ENCODE measurements around the gene NACA2.
"Not testable (repeated sequence)": the region's sequence is repeated elsewhere in the genome, so short reads cannot be mapped to it uniquely, and the experiment has no call there.

The NACA2 gene

DNA sequence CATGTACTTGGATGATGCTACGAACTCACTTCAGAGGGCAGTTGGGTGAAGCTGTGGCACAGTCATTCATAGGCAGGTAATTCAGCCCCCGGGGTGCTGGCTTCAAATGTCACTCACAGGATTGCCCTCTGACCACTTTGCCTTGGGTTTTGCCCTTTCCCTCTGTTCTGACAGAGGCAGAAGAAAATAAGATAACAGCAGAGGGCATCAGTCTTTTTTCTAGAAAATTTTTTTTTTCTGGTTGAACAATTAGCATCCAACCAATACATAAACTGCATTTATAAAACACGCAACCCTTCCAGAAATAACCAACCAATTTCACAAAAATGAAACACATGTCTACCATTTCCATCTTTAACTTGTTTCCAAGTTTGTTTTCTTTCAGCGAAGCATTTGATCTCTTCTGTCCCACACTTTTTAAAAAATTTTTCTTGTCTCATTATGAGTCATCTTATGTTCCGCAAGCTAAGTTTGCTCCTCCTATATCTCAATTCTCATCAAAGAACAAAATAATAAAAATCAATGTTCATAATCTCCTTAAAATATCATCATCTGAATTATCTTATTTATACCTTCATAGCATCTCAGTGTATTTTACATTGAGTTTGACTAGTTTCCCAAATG, 15.6 kb downstream of the NACA2 start:
- peak in 1 of 3 experiments; percentile 51 for DNase-seq

DNA sequence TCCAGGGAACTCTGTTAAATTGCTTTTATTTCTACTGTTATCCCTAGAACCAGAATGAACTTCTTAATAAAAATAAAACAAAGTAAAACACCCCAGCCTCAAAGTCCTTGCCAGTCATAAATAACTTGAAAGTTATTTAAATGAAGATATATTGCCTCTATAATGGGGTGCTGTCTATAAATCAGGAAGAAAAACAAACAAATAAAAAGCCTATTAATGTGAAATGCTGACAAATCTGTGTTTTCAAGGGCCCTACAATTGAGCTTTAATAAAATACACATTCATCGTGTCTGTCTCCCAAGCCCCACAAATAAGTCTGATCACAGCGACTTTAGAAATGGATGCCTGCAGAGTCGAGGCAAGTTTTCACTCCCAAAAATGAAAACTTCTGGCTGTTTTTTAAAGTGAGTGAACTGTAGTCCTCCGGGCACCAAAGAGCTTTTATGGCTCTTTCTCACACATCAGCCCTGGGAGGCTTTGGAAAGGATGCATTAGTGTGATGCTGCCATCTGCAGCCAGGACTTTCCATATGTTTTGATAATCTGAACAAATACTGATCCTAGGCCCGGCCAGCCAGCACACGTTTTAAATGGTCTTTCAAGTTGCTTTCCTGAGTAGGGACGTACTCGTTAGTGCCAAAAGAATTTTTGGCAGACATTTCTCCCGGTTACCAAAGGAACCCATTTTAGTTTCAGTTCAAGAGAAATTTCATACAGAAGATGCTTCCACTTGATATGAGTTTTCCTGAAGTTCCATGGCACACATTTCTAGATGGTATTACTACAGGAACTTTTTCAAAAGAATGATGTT, 16.3 kb downstream of the NACA2 start:
- DNase-seq = peak; percentile 3 to 72 (median 41)

DNA sequence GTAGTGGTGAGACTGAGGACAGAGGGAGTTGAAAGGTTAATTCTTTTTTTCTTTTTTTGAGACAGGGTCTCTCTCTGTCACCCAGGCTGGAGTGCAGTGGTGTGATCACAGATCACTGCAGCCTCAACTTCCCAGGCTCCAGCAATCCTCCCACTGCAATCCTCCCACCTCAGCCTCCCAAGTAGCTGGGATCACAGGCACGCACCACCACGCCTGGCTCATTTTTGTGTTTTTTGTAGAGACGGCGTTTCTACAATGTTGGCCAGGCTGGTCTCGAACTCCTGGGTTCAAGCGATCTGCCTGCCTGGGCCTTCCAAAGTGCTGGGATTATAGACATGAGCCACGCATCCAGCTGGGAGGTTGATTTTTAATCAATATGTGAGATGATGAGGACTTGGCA, 18.5 kb downstream of the NACA2 start:
- DNase-seq = not testable (repeated sequence)

DNA sequence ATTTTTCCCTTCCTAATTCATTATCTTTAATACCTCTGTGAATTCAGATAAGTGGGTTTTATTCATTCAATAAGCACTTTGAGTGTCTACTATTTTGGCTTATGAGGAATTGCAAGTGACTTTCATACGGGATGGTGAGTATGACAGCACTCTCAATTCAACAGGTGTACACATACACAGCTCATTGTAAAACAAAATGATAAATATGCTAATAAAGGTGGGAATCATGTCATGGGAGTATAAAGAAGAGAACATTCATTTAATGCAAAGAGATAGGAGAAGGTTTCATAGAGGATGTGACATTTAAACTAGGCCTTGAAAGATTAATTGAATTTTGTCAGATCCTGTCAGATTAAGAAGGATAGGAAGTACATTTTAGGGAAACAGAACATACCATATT, 19.4 kb downstream of the NACA2 start:
- DNase-seq = no peak

DNA sequence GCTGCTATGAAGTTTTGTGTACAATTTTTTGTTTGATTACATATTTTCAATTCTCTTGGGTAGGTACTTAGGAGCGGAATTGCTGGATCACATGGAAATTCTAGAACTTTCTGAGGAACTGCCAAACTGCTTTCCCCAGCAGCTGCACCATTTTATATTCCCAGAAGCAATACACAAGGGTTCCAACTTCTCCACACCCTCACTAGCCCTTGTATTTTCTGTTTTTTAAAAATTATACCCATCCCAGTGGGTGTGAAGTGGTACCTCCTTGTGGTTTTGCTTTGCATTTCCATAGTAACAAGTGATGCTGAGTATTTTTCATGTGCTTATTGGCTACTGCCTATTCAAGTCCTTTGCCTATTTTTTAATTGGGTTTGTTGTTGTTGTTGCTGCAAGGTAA, 20.9 kb downstream of the NACA2 start:
- DNase-seq = no peak

DNA sequence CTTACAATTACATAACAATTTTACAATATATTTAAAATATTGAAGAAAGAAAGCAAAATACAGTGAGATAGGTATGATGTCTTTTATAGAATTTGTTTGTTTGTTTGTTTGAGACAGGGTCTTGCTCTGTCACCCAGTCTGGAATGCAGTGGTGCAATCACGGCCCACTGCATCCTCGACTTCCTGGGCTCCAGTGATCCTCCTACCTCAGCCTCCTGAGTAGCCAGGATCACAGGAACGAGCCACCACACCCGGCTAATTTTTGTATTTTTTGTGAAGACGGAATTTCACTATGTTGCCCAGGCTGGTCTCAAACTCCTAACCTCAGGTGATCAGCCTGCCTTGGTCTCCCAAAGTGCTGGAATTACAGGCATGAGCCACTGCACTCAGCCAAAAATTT, 21.5 kb downstream of the NACA2 start:
- not testable (repeated sequence) for DNase-seq

DNA sequence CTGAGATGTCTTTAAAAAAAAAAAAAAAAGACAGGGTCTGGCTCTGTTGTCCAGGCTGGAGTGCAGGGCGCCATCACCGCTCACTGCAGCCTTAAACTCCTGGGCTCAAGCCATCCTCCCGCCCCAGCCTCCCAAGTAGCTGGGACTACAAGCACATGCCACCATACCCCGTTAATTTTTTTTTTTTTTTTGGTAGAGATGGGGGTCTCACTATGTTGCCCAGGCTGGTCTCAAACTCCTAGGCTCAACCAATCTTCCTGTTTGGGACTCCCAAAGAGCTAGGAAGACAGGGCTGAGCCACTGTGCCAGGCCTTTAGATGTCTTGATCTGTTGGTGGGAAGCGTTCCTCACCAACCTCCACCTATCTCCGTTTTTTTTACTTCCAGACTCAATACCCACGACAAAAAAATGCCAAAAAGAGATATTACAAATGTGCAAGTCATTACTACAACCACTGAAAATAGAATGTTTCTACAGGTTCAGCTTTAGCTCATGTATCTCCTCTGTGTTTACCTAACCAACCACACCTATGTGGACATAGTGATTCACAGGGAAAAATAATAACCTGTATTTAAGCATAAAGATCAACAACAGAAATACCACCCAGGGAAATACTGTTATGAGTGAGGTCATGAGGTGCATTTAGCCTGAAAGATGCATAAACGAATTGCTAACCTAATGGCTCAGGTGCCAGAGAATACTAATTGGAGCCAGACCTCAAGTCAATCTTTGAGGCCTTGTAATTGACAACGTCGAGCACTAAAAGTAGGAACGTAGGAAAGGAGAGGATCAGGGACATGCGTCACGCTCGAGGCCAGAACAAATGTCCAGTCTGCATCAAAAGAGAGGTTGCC, 22.6 kb downstream of the NACA2 start:
- peak in 2 of 3 experiments; percentile 53 to 89 for DNase-seq

DNA sequence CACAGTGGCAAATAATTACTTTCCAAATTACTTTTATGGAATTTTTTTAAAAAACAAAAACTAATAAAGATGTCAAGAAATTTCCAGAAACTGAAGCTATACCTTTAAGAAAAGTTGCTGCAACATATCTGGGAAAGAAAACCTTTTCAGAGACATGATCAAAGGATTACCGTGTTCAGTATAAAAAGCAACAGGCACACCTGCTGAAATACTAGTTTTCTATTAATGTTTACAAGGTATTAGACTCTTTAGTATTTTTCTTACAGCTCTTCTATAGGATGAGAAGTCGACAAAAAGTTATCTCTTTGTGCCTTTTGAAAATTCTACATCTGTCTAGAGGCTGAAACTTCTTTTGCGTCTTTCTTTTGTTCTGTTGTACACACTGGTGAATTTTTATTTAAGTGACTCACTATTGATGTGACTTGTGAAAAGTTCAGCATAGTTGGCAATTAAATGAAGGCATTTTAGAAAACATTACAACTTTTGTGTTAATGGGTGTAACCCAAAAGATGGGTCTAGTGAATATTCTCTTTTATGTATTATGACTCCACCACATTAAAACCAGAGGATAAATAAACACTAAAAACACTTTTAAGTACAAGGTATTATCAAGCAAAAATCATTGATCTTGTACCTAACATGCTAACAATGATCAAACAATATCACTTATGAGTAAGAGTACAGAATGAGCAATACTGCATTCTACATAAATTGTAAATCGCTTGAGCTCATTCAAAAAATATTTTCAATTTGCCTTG, 23.8 kb downstream of the NACA2 start:
- no peak for DNase-seq

DNA sequence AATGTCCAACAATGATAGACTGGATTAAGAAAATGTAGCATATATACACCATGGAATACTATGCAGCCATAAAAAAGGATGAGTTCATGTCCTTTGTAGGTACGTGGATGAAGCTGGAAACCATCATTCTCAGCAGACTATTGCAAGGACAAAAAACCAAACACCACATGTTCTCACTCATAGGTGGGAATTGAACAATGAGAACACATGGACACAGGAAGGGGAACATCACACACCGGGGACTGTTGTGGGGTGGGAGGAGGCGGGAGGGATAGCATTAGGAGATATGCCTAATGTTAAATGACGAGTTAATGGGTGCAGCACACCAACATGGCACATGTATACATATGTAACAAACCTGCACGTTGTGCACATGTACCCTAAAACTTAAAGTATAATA, 24.6 kb downstream of the NACA2 start:
- DNase-seq = not testable (repeated sequence)

DNA sequence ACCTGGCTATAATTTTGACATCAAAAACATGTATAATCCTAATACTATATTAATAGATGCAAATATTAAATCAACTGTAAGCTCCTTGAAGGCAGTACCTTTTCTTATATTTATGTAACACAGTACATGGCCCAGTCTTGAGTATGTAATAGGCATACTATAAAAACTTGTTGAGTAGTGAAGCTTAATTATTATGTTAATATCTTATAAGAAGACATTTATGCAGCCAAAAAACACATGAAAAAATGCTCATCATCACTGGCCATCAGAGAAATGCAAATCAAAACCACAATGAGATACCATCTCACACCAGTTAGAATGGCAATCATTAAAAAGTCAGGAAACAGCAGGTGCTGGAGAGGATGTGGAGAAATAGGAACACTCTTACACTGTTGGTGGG, 25.2 kb downstream of the NACA2 start:
- not testable (repeated sequence) for DNase-seq

DNA sequence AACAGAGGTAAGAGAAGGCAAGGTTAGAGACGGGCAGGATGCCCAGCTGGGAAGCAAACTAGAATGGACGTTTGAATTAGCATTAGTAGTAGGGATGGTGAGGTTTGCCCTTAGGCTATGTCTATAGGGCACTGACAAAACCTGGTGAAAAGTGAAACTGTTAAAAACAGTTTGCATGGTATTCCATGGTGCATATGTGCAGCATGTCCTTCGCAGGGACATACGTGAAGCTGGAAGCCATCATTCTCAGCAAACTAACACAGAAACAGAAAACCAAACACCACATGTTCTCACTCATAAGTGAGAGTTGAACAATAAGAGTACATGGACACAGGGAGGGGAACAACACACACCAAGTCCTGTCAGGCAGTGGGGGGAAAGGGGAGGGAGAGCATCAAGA, 25.8 kb downstream of the NACA2 start:
- DNase-seq = no peak

DNA sequence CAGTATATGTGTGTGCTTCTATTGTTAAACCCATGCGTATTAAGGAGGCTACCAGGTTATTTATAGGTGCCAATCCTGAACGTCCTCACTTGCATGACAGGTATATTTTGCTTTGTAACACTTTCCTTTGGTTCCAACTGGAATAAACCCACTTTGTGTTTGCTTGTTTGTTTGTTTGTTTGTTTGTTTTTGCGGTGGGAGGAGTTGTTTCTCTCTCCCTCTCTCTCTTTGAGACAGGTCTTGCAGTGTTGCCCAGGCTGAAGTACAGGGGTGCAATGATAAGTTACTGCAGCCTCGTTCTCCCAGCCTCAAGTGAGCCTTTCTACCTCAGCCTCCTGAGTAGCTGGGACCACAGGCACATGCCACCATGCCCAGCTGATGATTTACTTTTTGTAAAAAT, 28.7 kb downstream of the NACA2 start:
- DNase-seq = no peak

DNA sequence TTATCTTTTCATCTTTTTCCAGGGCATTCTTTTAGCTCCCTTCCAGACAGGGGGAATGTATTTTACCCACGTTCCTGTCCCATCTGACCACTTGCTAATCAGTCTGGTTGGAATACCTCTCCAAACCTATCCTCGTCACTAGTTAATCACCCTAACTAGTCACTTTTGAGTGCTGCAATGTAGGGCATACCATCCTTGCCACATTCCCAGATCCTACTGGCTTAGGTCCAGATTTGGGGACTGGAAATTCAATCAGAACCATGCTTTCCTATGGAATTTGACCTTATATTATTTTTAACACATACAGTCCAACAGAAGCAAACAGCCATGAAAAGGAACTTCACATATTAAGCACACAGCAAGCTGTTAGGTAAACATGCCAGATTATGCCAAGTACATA, 29.7 kb downstream of the NACA2 start:
- DNase-seq = peak in 1 of 3 experiments; percentile 15

DNA sequence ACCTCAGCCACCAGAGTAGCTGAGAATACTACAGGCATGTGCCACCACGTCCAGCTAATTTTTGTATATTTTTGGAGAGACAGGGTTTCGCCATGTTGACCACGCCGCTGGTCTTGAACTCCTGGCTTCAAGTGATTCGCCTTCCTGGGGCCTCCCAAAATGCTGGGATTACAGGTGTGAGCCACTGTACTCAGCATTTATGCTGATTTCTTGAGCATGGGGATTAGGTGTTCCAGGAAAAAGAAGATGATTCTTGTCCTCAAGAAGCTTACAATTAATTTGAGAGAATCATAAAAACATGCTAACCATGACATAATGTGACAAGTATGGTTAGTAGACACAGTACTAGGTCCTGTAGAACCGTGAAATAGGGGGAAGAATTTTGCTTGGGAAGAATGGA, 30.9 kb downstream of the NACA2 start:
- no peak for DNase-seq

DNA sequence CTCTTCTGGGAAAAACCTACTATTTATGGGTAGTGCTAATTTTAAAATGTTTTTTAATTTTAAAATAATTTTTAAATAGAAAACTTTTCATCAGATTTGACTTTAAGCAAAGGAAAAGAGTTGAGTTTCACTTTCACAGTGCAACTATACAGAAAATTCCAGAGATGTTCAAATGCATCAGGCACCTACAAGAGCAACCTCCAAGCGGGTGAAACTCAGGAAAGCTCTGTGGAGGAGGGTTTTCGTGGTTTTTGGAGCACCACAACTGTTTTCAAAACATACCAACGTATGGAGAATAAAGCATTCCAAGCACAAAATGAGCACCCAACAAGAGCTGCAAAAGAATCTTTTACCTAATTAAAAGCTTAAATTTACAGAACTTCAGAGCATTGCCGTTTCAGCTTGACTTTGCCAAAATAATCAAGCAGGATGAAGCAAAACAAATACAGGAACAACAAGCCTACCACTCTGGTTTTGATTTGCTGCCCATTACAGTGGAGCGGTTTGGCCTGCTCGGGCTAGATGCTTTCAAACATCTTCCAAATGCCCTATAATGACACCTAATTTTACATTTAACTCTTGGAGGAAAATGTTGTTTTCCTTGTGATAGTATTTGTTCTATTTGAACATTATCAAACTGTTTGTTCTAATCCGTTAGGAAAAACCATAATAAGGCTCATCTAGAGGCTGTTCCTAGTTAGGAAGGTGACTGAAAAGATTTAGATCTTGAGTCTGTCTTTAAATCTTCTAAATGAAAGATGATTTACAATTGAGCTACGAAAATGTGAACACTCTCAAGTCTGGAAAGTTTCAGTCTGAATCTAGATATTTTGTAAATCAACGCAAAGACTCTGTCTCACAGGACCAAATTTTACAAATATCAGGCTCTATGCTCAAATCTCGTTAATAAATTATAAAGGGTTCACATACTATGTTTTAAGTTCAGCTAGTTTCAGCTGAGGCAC, 34.5 kb downstream of the NACA2 start:
- no peak for DNase-seq

DNA sequence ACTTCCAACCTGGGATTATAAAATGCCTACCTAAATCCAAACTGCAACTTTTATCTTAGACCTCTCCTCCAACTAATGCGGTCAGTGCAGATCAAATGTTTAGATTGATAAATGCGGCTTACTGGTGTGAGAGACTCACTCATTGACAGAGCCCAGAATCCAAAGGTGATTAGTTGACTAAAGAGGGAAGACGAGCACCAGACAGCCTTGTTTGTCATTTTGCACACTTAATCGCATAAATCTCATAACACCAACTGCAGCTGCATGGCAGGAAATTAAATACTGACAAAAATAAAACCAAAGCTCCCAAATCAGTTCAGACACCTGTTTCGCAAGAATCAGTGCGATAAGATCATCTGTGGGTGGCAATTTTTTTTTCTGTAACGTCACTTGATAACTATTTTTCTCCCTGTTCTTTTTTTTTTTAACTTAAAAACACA, 35.9 kb downstream of the NACA2 start:
- DNase-seq = peak in 1 of 3 experiments; percentile 7

DNA sequence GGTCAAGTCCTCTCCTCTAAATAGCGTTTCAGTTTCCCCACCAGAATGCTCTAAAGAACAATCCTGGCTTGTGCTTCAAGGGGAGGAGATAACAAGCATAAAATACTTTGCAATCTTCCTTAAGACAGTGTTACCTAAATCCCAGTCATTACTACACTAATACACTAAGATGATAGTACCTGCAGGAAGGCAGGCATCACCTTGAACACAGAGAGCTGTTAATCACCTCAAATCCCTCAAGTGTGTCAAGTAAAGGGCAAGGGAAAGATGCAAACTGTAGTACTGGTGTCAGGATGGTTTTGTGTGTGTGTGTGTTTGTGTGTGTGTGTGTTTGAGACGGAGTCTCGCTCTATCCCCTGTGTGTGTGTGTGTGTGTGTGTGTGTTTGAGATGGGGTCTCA, 36.8 kb downstream of the NACA2 start:
- DNase-seq = no peak

DNA sequence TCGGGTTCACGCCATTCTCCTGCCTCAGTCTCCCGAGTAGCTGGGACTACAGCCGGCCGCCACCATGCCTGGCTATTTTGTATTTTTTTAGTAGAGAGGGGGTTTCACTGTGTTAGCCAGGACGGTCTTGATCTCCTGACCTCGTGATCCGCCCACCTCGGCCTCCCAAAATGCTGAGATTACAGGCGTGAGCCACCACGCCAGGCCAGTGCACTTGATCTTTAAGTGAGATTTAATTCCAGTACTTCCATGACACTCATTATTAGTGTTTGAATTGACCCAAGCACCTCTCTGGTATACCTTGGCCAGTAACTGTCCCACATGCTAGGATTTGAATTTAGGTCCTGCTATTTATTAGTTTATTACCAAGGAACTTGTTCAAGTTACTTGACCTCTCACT, 38.5 kb downstream of the NACA2 start:
- not testable (repeated sequence) for DNase-seq

DNA sequence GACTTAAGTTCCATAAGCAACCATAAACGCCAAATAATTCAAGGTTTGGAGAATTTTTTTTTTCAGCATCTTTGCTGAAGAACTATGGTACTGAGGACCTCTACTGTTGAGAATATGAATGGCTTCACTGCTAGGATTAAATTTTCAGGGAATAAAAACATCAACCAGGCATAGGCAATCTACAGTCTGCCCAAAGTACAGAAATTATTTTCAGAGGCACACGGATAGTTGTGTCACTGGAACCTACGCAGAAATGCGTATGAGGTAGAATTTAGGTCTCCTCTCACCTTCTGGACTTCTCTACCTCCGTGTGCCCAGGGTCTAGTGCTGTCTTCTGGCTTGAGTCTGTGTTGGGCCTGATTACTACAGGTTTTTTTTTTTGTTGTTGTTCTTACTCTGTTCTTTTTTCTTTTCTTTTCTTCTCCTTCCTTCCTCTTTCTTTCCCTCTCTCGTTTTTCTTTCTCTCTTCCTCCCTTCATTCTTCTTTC, 39.7 kb downstream of the NACA2 start:
- peak; percentile 26 to 69 (median 29) for DNase-seq

DNA sequence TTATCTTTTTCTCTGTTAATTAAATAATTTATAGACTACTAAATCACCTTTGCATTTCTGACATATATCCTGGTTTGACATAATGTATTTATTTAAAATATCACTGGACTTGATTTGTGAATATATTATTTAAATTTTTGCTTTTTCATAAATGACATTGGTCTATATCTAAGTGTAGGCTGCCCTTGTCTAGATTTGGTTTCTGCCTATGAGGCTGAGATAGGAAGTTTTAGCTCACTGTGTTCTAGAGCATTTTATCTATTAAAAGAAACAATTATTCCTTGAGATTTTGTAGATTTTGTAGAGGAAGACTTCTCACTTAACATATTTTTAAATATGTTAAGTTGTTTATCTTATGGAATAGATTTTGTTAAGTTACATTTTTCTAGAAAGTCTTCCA, 43.9 kb downstream of the NACA2 start:
- no peak for DNase-seq

DNA sequence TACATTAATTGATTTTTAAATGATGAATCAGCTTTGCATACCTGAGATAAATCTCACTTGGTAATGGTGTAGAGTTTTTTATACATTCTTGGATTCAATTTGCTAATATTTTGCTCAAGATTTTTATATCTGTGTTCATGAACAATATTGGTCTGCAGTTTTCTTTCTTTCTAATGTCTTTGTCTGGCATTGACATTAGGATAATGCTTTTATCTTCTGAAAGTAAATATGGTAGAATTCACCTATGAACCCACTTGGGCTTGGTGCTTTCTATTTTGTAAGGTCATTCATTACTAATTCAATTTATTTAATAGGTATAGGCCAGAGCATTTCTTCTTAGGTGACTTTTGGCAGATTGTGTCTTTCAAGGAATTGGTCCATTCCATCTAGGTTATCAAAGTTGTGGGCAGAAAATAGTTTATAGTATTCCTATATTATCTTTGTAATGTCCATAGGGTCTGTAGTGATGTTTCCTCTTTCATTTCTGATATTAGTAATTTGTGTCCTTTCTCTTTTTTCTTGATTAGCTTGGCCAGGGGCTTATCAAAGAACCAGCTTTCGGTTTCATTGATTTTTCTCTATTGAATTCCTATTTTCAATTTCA, 45.6 kb downstream of the NACA2 start:
- DNase-seq = no peak

Measured in NCI-H1417 (cell line).